Erythroblast (primary cell): ENCODE results near the gene MOXD1.

ENCODE experiments used
- GATA1 ChIP-seq: IDR thresholded peaks from 2 replicates; pipeline ENCODE4 v1.6.1; 2011; ENCODE audit warnings: low read depth, mild to moderate bottlenecking, control low read depth, low read length, moderate library complexity
- POLR2A ChIP-seq: IDR thresholded peaks from 2 replicates; pipeline ENCODE4 v1.6.1; 2011; ENCODE audit warnings: mild to moderate bottlenecking, low read length

GRCh38 chr6:132391391-132392269, 9.6 kb downstream of the MOXD1 start:
- TF ChIP-seq POLR2A (no peak), GATA1 (no peak)
